Vagina (tissue), 2 donors: ENCODE data around the gene RALGDS.

Source experiments
- POLR2A ChIP-seq, 2 donors: fragments of 450-650 bp; IDR thresholded peaks; one replicate each; pipeline ENCODE4 v1.6.1; 2017; ENCODE audit warnings: antibody characterized with exemption in 2 of 2, mild to moderate bottlenecking in 2 of 2, moderate library complexity in 2 of 2
- TF ChIP-seq, protein P1 (sequence below), 3 experiments: fragments of 450-650 bp in 2 of 3; fragments of 200-600 bp in 1 of 3; sonication (generic) in 1 of 3; IDR thresholded peaks; one replicate each; pipeline ENCODE4 v1.5.1; 2017 to 2019; ENCODE audit warnings: antibody characterized with exemption in 3 of 3, mild to moderate bottlenecking in 2 of 3, moderate library complexity in 2 of 3

DNA sequence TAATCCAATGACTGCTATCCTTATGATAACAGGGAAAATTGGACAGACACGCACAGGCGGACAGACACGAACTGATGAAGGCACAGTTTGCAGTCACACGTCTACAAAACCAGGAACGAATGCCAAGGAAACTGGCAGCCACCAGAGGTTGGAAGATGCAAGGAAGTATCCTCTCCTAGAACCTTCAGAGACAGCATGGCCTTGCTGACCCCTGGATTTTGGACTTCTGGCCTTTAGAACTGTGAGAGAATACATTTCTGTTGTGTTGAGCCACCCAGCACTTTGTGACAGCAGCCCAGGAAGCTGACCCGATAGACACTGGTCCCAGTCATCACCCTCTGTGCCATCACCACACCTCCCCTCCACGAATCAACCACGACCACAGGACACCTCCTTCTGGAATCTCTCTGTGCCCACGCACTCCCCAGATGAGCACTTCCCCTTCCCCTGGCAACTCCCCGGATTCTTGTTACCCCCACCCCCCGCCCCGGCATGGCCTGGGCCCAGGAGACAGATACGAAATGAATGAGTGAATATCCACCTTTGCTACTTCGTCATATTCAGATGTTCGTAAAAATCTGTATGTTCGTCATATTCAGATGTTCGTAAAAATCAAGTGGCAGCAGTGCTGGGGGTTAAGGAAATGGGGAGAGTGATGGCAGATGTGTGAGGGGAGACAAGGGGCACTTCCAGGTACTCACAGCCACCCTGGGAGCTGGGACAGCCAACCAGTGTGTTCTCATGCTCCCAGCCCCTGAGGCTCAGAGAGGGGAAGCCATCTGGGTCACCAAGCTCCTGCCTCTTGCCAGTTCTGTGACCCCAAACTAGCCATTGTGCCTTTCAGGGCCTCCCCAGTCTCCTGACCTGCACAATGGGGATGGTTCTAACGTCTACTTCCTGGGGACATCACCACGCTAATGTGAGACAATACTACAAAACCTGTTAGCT, 24.1 kb upstream of the RALGDS start:
- TF ChIP-seq, protein P1, sequence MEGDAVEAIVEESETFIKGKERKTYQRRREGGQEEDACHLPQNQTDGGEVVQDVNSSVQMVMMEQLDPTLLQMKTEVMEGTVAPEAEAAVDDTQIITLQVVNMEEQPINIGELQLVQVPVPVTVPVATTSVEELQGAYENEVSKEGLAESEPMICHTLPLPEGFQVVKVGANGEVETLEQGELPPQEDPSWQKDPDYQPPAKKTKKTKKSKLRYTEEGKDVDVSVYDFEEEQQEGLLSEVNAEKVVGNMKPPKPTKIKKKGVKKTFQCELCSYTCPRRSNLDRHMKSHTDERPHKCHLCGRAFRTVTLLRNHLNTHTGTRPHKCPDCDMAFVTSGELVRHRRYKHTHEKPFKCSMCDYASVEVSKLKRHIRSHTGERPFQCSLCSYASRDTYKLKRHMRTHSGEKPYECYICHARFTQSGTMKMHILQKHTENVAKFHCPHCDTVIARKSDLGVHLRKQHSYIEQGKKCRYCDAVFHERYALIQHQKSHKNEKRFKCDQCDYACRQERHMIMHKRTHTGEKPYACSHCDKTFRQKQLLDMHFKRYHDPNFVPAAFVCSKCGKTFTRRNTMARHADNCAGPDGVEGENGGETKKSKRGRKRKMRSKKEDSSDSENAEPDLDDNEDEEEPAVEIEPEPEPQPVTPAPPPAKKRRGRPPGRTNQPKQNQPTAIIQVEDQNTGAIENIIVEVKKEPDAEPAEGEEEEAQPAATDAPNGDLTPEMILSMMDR (IDR thresholded peaks at IDR 0.05): no peak
- no peak for TF ChIP-seq POLR2A (IDR thresholded peaks at IDR 0.05)
